Testis (tissue), 3 donors: ENCODE measurements around the gene PSMB11. TPM values are rescaled to one million over a fixed set of nuclear protein-coding genes. Genes with fewer than 3 reads are reported as not detected.
A peak's percentile ranks its signal among the peaks of the same experiment; 100 is the strongest.

Source experiments
- DNase-seq: peaks from one replicate; pipeline ENCODE4 v3.0.0-alpha.2; 2019
- H3K27ac ChIP-seq, 2 donors: fragments of 200-600 bp; sonication (generic); one replicate each; pipeline ENCODE4 v1.5.1; 2019
- H3K27me3 ChIP-seq: fragments of 200-600 bp; sonication (generic); one replicate; pipeline ENCODE4 v1.5.1; 2019
- H3K36me3 ChIP-seq: fragments of 200-600 bp; sonication (generic); one replicate; pipeline ENCODE4 v1.5.1; 2017; ENCODE audit warnings: low read depth; ENCODE audit errors: missing control alignments
- H3K4me1 ChIP-seq: fragments of 200-600 bp; sonication (generic); one replicate; pipeline ENCODE4 v1.5.1; 2019
- H3K4me3 ChIP-seq, 2 donors: fragments of 200-600 bp; sonication (generic); one replicate each; pipeline ENCODE4 v1.5.1; 2017 to 2019
- H3K9me3 ChIP-seq: fragments of 200-600 bp; sonication (generic); one replicate; pipeline ENCODE4 v1.5.1; 2017
- POLR2A ChIP-seq: fragments of 450-650 bp; IDR thresholded peaks from one replicate; pipeline ENCODE4 v1.6.1; 2017; ENCODE audit warnings: antibody characterized with exemption, mild to moderate bottlenecking, moderate library complexity
- WGBS, 2 donors: methylation state at CpG; one replicate each; pipeline ENCODE4 v1.1.5; 2018; 5-methylcytosine and 5-hydroxymethylcytosine counted together
- intact Hi-C: fragments of 100-400 bp; cut with DNase I; formaldehyde crosslinking; loops from one replicate; pipeline ENCODE4 v1.15.1; 2023; ENCODE audit warnings: low total_unique reads
- polyA plus RNA-seq: library from polyadenylated mRNA; stranded (reverse); fragments of 350-450 nt; fragmentation: Illumina TruSeq; extraction: RNeasy Lipid Tissue Mini Kit (QIAGEN cat#74804); gene quantifications from one replicate; pipeline ENCODE4 v1.2.3, GENCODE V29; 2014; ENCODE audit warnings: low read depth, low replicate concordance; ENCODE audit not compliant: insufficient read depth
- total RNA-seq, 2 donors: library from RNA; depleted of rRNA; stranded (reverse); fragments of >200 nt; gene quantifications; one replicate each; pipeline ENCODE4 v1.2.3, GENCODE V29; 2016
- TF ChIP-seq, protein P1 (sequence below), 3 experiments: fragments of 450-650 bp in 2 of 3; fragments of 200-600 bp in 1 of 3; sonication (generic) in 1 of 3; IDR thresholded peaks; one replicate each; pipeline ENCODE4 v1.5.1; 2016 to 2019; ENCODE audit warnings: antibody characterized with exemption in 3 of 3, mild to moderate bottlenecking in 2 of 3, moderate library complexity in 1 of 3

Gene PSMB11
- total and polyA plus RNA-seq, 3 donors from 2014 or later, result 0.12 to 0.31 (median 0.20) TPM

DNA sequence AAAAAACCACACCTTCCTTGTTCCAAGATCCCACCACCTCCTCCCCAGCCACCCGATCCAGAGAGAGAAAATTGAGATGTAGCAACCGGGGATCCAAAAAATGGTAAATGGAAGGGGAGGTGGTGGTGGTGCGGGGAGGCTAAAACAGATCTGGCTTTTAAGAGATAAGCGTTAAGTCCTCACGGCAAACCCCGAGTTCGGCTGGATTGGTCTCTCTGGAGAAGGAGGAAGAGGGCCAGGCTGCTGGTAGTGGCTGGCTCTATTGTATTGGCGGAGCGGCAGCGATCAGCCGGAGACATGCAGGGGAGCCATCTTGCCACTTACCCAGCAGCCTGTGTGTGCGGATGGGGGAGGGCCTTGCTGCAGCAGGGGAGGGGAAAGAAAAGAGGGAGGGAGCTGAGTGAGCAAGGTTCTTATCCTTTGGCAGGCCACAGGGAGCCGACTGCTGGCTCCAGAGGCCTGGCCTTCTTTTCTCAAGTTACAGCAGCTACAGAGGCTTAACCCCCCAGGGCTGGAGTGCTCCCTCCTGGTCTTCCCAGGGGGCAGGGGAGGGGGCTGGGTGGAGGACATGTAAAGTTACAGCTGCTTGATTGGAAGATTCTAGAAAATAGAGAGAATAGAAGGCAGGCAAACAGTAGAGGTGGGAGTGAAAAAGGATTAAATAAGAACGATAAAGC lies 29.4 kb downstream of the PSMB11 start:
- H3K27me3 ChIP-seq, result no peaks in the 10 kb centered on the region
- peak overlapping the region; percentile 53 to 68 for H3K4me3 ChIP-seq
- H3K27ac ChIP-seq, result peak overlapping the region; percentile 77 to 82
- H3K4me1 ChIP-seq, result peaks cover 36% of the 10 kb centered on the region
- TF ChIP-seq, protein P1, sequence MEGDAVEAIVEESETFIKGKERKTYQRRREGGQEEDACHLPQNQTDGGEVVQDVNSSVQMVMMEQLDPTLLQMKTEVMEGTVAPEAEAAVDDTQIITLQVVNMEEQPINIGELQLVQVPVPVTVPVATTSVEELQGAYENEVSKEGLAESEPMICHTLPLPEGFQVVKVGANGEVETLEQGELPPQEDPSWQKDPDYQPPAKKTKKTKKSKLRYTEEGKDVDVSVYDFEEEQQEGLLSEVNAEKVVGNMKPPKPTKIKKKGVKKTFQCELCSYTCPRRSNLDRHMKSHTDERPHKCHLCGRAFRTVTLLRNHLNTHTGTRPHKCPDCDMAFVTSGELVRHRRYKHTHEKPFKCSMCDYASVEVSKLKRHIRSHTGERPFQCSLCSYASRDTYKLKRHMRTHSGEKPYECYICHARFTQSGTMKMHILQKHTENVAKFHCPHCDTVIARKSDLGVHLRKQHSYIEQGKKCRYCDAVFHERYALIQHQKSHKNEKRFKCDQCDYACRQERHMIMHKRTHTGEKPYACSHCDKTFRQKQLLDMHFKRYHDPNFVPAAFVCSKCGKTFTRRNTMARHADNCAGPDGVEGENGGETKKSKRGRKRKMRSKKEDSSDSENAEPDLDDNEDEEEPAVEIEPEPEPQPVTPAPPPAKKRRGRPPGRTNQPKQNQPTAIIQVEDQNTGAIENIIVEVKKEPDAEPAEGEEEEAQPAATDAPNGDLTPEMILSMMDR (IDR thresholded peaks at IDR 0.05), result no peak
- TF ChIP-seq POLR2A, result no peak
- DNase-seq, result peak; percentile 92
- intact Hi-C loops, result no loop called here
- 16 to 41% methylated on average over 14 of the region's 14 CpGs for WGBS, 2 donors
- H3K36me3 ChIP-seq, result no peaks in the 10 kb centered on the region
- H3K9me3 ChIP-seq, result no peaks in the 10 kb centered on the region

DNA sequence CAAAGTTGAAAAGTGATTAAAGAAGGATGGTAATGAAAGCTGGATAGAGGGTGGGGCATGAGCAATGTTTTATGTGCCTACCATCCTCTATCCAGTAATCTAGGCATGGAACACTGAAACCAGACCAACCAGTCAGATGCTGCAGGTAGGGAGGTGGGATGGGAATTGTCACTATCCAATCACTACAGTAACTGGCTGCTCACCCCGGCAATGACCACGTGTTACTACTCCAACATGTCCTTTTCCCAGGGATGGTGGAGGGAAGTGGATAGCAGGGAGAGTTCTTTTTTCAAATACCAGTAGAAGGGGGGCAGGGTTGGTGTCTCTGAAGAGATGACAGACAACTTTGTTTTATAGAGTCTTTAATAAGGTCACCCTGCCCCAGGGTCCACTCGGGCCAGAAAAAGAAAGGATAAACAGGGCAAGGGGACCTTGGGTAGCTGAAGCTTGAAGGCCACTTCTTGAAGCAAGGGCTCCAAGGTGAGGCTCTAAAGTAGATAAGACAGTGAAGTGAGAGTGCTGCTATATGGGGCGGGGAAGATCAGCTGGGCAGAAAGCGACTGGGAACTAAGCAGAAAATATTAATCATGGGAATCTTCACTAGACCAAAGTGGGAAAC lies 30.0 kb downstream of the PSMB11 start:
- 54 to 60% methylated on average over 5 of the region's 5 CpGs for WGBS, 2 donors
- TF ChIP-seq, protein P1 (IDR thresholded peaks at IDR 0.05), result no peak
- no peak for TF ChIP-seq POLR2A
- intact Hi-C loops, result no loop called here
- Histone ChIP-seq H3K4me1 (peaks cover 36% of the 10 kb centered on the region), H3K27ac (peak overlapping the region; percentile 77 to 82), H3K9me3 (no peaks in the 10 kb centered on the region), H3K27me3 (no peaks in the 10 kb centered on the region), H3K36me3 (no peaks in the 10 kb centered on the region), H3K4me3 (peak overlapping the region in 1 of 2 donors; percentile 68)
- no peak for DNase-seq

DNA sequence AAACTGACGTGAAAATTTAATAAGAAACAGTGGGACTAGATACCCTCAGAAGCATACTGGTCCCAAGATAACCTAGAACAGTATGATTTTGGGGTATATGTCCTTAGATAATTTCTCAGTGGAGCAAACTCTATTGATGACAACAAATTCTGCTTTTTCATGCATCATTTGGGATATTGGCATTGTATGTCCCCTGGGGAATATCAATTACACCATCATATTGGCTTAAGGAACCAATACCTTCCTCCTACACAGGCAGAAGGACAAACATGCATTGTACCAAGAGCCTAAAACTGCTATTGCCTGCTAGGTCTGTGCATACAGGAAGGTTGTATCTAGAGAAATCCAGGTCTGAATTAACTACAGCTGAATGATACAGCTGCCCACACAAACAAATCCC lies 32.9 kb downstream of the PSMB11 start:
- H3K27ac ChIP-seq, result no peak overlapping the region
- no peaks in the 10 kb centered on the region for H3K36me3 ChIP-seq
- no peaks in the 10 kb centered on the region for H3K9me3 ChIP-seq
- DNase-seq, result no peak
- intact Hi-C loops, result no loop called here
- WGBS, 2 donors, result 95% methylated on average over 1 of the region's 1 CpG
- peaks cover 20% of the 10 kb centered on the region for H3K4me1 ChIP-seq
- H3K27me3 ChIP-seq, result no peaks in the 10 kb centered on the region
- TF ChIP-seq POLR2A, result no peak
- TF ChIP-seq, protein P1 (IDR thresholded peaks at IDR 0.05), result no peak
- H3K4me3 ChIP-seq, result no peak overlapping the region

DNA sequence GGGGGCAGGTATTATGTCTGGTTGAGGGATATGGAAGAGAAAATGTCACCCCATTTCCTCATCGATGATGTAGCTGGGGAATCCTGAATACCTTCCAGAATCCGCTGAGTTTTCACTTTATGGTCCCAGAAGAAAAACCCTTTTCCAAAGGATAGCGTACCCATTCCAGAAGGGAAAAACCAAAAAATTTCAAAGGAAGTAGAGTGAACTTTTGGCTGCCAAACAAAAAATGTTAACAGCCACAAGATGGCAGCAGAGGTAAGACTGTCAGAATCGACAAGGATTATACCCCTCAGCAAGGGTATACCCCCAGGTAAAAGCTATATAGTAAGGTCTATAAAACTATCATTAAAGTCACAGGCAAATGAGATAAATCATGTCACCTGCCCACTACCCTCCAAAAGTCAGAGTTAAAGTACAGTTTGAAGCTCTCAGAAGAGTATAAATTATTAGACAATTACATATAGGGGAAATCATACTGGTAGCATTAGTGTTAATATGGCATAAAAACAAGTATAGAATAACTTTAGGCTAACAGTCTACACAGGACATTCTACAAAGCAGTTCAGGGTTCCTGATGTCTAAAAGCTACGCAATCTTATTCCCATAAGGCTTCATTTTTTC lies 34.9 kb downstream of the PSMB11 start:
- Histone ChIP-seq H3K27me3 (no peaks in the 10 kb centered on the region), H3K4me1 (peaks cover 6% of the 10 kb centered on the region), H3K36me3 (no peaks in the 10 kb centered on the region), H3K4me3 (no peak overlapping the region), H3K27ac (no peak overlapping the region), H3K9me3 (no peaks in the 10 kb centered on the region)
- intact Hi-C loops, result no loop called here
- no peak for TF ChIP-seq POLR2A
- TF ChIP-seq, protein P1 (IDR thresholded peaks at IDR 0.05), result peak; percentile 40 to 57 (median 42)
- DNase-seq, result no peak
- 62 to 72% methylated on average over 5 of the region's 5 CpGs for WGBS, 2 donors
